Neural crest cell (in vitro differentiated cells): ENCODE results near the gene SCN8A. TPM values are rescaled to one million over a fixed set of nuclear protein-coding genes. Genes with fewer than 3 reads are reported as not detected.

Experiments used
- DNase-seq: peaks from one replicate; pipeline ENCODE4 v3.0.0; 2021; ENCODE audit warnings: low read depth, mixed read lengths, low spot score
- H3K27ac Mint-ChIP-seq: one replicate; pipeline ENCODE4 v1.8.0; 2021; ENCODE audit warnings: mild to moderate bottlenecking, mixed read lengths; ENCODE audit not compliant: unreplicated experiment
- H3K27me3 Mint-ChIP-seq: 2 replicates; pipeline ENCODE4 v1.8.0; 2021; ENCODE audit warnings: low read depth, mild to moderate bottlenecking, mixed read lengths
- H3K36me3 Mint-ChIP-seq: 2 replicates; pipeline ENCODE4 v1.8.0; 2021; ENCODE audit warnings: low read depth, mild to moderate bottlenecking, mixed read lengths
- H3K4me1 Mint-ChIP-seq: 2 replicates; pipeline ENCODE4 v1.8.0; 2021; ENCODE audit warnings: mixed read lengths
- H3K4me3 Mint-ChIP-seq: one replicate; pipeline ENCODE4 v1.8.0; 2021; ENCODE audit warnings: mild to moderate bottlenecking, mixed read lengths
- H3K9me3 Mint-ChIP-seq: 2 replicates; pipeline ENCODE4 v1.8.0; 2021; ENCODE audit warnings: mixed read lengths
- CTCF ChIP-seq: fragments of 200-600 bp; sonication (generic); conservative IDR thresholded peaks from 2 replicates; pipeline ENCODE4 v1.5.0; 2021; ENCODE audit warnings: antibody characterized with exemption, mild to moderate bottlenecking
- total RNA-seq: library from RNA; stranded (reverse); gene quantifications from 2 replicates; pipeline ENCODE4 v1.2.1, GENCODE V29; 2021

SCN8A gene
- total RNA-seq, 1 donor from 2014 or later, result 13.0 TPM

GRCh38 chr12:51579321-51579850, 11.6 kb upstream of the SCN8A start:
- Mint-ChIP-seq H3K36me3 (peaks cover 3% of the 10 kb centered on the region), H3K27ac (no peak overlapping the region), H3K27me3 (no peaks in the 10 kb centered on the region), H3K9me3 (peaks cover 8% of the 10 kb centered on the region), H3K4me3 (no peak overlapping the region), H3K4me1 (no peaks in the 10 kb centered on the region)
- no peak for TF ChIP-seq CTCF
- no peak for DNase-seq

GRCh38 chr12:51589060-51589459, 2.0 kb upstream of the SCN8A start:
- H3K27me3 Mint-ChIP-seq, result peaks cover 7% of the 10 kb centered on the region
- DNase-seq, result no peak
- no peak for TF ChIP-seq CTCF
- H3K9me3 Mint-ChIP-seq, result no peaks in the 10 kb centered on the region
- H3K36me3 Mint-ChIP-seq, result no peaks in the 10 kb centered on the region
- peak overlapping the region; percentile 89 for H3K4me3 Mint-ChIP-seq
- no peak overlapping the region for H3K27ac Mint-ChIP-seq
- peaks cover 29% of the 10 kb centered on the region for H3K4me1 Mint-ChIP-seq

GRCh38 chr12:51589557-51590176, 1.4 kb upstream of the SCN8A start:
- DNase-seq, result no peak
- H3K27ac Mint-ChIP-seq, result no peak overlapping the region
- H3K4me1 Mint-ChIP-seq, result peaks cover 29% of the 10 kb centered on the region
- no peak for TF ChIP-seq CTCF
- H3K4me3 Mint-ChIP-seq, result peak overlapping the region; percentile 89
- H3K9me3 Mint-ChIP-seq, result no peaks in the 10 kb centered on the region
- peaks cover 7% of the 10 kb centered on the region for H3K27me3 Mint-ChIP-seq
- H3K36me3 Mint-ChIP-seq, result no peaks in the 10 kb centered on the region

- Mint-ChIP-seq H3K4me1 (peaks cover 29% of the 10 kb centered on the region), H3K4me3 (peak overlapping the region; percentile 89), H3K27me3 (peaks cover 7% of the 10 kb centered on the region), H3K27ac (no peak overlapping the region), H3K9me3 (no peaks in the 10 kb centered on the region), H3K36me3 (no peaks in the 10 kb centered on the region)
- peak; percentile 75 for TF ChIP-seq CTCF
- DNase-seq, result peak; percentile 87
Measured at GRCh38 chr12:51590347-51591015, 552 bp upstream of the SCN8A start.

GRCh38 chr12:51592034-51592705, 1.1 kb downstream of the SCN8A start:
- Mint-ChIP-seq H3K36me3 (no peaks in the 10 kb centered on the region), H3K4me3 (peak overlapping the region; percentile 93), H3K27me3 (peaks cover 7% of the 10 kb centered on the region), H3K9me3 (no peaks in the 10 kb centered on the region), H3K27ac (no peak overlapping the region), H3K4me1 (peaks cover 29% of the 10 kb centered on the region)
- no peak for TF ChIP-seq CTCF
- no peak for DNase-seq
